ENCODE data around the gene WWOX.

The WWOX gene

DNA sequence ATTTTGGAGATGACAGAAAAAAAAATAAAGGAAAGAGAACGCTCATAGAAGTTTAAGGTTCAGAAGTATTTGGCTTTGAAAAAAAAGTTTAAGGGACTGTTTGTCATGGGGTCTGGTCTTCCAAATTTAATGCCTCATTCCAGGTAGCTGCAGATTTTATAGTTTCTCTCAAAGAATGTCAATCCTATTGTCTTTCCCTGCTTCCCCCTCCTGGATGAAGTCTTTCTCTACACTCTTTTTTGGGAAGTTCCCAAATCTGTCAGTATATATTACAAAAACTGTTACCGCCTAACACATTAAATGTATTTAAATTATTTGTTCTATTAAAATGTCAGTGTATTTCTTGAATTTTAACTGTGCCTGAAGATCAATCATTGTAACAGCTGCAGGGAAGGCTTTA, 1043.6 kb downstream of the WWOX start:
- no peak for DNase-seq (ENCODE audit: low read depth)

GRCh38 chr16:79150151-79150550, 1050.7 kb downstream of the WWOX start:
- DNase-seq (ENCODE audit: low read depth) = no peak

DNA sequence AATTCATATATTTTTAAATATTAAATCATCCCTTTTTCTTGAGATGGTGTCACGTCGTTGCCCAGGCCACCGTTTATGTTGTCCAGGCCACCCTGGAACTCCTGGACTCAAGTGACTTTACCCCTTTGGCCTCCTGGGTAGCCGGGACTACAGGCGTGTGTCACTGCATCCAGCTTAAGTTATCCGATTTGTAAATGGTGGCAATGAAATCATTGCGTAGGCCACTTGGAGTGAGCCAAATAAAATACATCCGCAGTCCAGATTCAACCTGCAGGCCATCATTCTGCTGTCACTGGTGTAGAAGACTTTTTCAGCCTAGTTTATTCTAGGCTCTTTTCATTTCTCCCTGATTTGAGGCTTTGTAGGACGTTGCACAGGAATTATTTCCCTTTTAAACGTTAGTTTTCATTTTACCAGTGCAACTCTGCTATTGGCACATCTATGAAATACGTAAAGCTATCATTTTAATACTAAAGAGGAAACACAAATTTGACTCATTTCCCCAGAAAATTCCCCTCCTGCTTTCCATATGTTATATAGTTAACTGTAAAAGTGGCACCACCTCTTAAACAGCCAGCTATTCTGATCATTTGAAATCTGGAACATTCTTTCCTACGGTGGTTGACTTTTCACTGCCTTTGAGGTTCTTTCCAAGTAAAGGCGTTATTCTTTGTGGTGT, 1051.3 kb downstream of the WWOX start:
- no peak for DNase-seq (ENCODE audit: low read depth)

GRCh38 chr16:79154086-79154485, 1054.6 kb downstream of the WWOX start:
- DNase-seq (ENCODE audit: low read depth) = no peak

- DNase-seq (ENCODE audit: low read depth) = no peak
Measured at GRCh38 chr16:79155471-79155870, 1056.0 kb downstream of the WWOX start.

GRCh38 chr16:79155904-79156303, 1056.5 kb downstream of the WWOX start:
- DNase-seq (ENCODE audit: low read depth) = no peak

GRCh38 chr16:79156761-79157160, 1057.3 kb downstream of the WWOX start:
- no peak for DNase-seq (ENCODE audit: low read depth)

DNA sequence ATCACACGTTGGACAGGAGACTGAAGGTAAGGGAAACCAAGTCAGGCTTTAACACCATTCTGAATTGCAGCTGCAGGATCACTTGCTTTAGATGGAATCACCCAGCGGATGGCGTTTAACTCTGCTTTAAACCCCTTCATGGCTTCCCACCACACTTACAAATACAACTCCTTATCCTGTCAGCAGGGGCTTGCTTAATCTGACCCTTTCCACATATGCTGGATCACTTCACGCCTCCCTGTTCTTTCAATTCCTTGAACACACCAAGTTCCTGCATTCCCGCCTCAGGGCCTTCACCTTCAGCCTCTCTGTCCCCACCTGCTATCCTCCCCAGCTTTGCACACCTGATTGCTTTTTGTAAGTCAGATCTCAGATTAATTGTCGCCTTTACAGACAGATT, 1058.9 kb downstream of the WWOX start:
- no peak for DNase-seq (ENCODE audit: low read depth)

DNA sequence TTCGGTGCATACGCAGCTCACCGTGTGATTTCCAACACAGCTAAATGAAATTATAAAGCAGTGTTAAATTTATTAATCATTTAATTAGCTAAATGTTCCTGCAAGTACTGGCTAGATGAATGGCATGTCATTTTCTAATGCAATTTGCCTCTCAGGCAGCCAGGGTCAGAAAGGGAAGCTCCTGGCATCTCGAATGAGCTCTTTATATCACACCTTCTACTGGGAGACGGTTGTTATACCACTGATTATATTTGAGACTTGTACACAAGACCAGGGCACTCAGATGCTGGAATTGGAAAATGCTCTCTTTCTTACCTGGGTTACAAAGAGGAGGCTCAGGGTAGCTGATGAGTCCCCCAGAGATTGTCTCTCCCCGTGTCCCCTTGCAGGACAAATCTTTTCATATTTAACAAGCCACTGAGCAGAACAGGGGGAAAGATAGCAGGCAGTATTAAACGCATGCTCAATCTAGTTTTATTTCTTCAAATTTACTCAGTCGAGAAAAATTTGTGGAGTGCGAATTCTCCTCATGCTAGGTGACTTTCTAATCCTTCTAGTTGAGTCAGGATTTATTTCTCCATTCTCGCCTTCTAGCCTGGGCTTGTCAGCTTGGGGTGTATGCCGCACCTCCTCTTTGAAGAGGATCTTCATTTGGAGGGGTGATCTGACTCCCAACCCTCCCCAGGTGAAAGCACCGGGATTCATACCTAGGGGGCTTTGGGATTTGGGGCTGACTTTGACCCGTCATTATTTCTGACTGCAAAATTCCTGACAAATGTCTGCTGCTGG, 1060.0 kb downstream of the WWOX start:
- no peak for DNase-seq (ENCODE audit: low read depth)

- no peak for DNase-seq (ENCODE audit: low read depth)
Measured at GRCh38 chr16:79162977-79163376, 1063.5 kb downstream of the WWOX start.

GRCh38 chr16:79163691-79164387, 1064.4 kb downstream of the WWOX start:
- no peak for DNase-seq (ENCODE audit: low read depth)

DNA sequence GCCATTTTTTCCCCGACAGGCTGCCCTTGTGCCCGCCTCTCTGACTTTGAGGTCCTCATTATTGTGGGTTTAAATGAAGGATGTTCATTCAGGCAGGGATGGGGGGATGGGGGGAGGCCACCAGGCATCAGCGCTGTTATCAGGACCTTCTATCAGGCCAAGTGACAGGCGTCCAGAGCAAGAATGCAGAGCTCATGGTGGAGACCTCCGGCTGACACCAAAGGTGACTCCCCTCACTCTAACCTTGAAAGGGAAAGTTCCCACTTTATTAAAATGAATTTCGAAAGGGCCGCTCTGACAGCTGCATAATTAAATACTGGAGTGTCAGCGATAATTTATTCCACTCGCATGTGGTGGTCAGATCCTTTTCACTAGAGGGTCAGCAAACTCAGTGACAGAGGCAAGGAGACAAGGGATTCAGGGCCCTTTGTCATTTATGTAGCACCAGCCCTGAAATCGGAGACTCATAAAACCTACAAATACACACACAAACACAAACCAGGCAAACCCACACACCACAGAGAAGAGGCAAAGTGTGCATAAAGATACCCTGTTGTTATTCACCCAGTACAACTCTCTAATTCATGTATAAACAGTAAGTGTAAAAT, 1065.0 kb downstream of the WWOX start:
- no peak for DNase-seq (ENCODE audit: low read depth)

DNA sequence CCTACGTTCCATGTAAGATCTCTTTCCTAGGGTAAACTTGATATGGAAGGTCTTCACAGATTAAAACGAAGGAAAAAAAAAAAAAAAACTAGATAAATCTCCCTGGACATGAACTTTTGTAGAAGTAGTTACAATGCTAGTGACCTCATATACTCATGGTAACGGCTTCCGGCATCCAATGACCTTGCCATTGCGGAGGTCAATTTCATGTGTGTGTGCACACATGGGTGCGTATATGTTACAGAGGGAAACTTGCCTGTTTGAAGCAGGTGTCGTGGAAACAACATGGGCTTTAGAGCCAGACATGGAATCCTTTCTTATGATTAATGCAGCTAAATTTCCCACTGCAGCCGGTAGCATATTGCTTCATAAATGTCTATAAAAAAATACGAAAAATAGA, 1065.6 kb downstream of the WWOX start:
- DNase-seq (ENCODE audit: low read depth) = no peak

- DNase-seq (ENCODE audit: low read depth) = no peak
Measured at GRCh38 chr16:79165506-79165905, 1066.1 kb downstream of the WWOX start.

DNA sequence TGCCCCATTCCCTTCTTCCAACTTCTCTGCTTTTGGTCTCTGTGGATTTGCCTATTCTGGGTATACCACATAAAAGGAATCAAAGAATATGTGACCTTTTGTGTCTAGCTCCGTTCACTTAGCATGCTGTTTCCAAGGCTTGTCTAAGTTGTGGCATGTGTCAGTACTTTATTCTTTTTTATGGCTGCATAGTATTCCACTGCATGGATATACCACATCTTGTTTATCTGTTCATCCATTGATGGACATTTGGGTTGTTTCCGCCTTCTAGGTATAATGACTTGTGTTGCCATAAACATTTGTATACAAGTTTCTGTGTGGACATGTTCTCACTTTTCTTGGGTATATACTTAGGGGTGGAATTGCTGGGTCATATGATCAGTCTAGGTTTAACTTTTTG, 1068.4 kb downstream of the WWOX start:
- DNase-seq (ENCODE audit: low read depth) = no peak

- DNase-seq (ENCODE audit: low read depth) = no peak
Measured at GRCh38 chr16:79168321-79168720, 1068.9 kb downstream of the WWOX start.

DNA sequence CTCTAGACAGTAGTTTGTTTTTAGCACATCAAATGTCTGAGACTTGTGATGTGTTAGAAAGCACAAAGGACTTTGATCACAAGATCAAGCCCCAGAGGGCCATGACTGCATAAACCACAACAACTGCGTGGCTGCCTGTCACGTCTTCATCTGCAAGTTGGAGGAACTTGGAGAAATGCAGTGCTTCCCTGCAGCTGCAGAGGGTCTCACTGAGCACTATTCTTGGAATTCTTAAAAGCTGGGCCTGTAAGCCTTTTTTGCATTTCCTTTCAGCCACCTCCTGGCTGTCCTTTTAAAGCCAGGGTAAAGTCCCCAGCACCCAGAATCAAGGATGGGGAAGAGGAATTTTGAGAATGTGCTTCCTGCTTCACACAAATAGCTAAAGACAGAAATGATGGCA, 1069.8 kb downstream of the WWOX start:
- DNase-seq (ENCODE audit: low read depth) = no peak

- DNase-seq (ENCODE audit: low read depth) = no peak
Measured at GRCh38 chr16:79170555-79171246, 1071.2 kb downstream of the WWOX start.

GRCh38 chr16:79171504-79171903, 1072.0 kb downstream of the WWOX start:
- no peak for DNase-seq (ENCODE audit: low read depth)

GRCh38 chr16:79171931-79172705, 1072.7 kb downstream of the WWOX start:
- no peak for DNase-seq (ENCODE audit: low read depth)

DNA sequence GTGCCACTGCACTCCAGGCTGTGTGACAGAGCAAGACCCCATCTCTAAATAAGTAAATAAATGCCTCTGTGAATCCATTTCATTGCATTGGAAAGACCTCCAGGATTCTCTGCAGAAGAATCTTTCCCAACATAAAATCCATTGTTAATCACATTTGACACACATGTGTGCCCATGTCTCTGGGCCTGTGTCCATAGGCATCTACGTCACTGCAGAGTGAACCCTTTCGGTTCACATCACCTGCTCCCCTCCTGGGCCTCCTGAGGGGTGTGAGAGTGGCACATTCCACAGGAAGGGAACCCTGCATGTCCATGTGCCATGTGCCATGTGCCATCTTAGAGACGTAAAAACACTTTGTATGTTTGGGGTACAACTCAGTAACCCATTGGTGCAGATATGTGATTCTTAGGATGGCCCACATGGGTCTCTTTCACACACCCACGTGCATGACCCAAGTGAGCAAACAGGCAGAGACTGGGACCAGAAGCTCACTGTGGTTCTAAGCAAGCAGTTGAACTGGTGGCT, 1073.6 kb downstream of the WWOX start:
- DNase-seq (ENCODE audit: low read depth) = no peak
